ENCODE results near the gene ARPP19. TPM values are rescaled to one million over a fixed set of nuclear protein-coding genes. Genes with fewer than 3 reads are reported as not detected.
"Not testable (repeated sequence)": the region's sequence is repeated elsewhere in the genome, so short reads cannot be mapped to it uniquely, and the experiment has no call there.

Gene ARPP19
- total and polyA plus RNA-seq, 2 experiments from 2014 or later = 52.7 to 130 TPM

DNA sequence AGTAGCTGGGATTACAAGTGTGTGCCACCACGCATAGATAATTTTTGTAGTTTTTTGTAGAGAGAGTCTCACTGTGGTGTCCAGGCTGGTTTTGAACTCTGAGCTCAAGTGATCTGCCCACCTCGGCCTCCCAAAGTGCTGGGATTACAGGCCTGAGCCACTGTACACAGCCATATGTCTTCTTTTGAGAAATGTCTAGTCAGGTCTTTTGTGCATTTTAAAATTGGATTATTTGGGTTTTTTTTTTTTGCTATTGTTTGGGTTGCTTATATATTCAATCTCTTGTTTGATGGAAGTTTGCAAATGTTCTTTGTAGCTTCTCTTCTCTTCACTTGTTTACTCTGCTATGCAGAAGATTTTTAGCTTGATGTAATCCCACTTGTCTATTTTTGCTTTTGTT lies 6.2 kb upstream of the ARPP19 start:
- Histone ChIP-seq H4K20me1 (ENCODE audit: insufficient read depth, poor library complexity, severe bottlenecking) (no peaks in the 10 kb centered on the region), H3K4me2 (no peak overlapping the region), H3K9me2 (replicated peaks; ENCODE audit: insufficient read depth) (no peaks in the 10 kb centered on the region), H3K9me3 (ENCODE audit: low read depth) (no peaks in the 10 kb centered on the region), H3K27me3 (no peaks in the 10 kb centered on the region), H3K4me3 (no peak overlapping the region), H3K27ac (no peak overlapping the region), H3K4me1 (ENCODE audit: insufficient read depth) (no peaks in the 10 kb centered on the region), H3K79me2 (no peaks in the 10 kb centered on the region), H3K36me3 (replicated peaks; ENCODE audit: insufficient read depth, low read depth) (no peaks in the 10 kb centered on the region), H2AFZ (no peak overlapping the region)
- 95% methylated on average over 2 of the region's 2 CpGs for WGBS (ENCODE audit: low lambda C conversion rate, missing lambda C conversion rate)
- DNase-seq (ENCODE audit: low spot score) = no peak
- TF ChIP-seq, protein P1, sequence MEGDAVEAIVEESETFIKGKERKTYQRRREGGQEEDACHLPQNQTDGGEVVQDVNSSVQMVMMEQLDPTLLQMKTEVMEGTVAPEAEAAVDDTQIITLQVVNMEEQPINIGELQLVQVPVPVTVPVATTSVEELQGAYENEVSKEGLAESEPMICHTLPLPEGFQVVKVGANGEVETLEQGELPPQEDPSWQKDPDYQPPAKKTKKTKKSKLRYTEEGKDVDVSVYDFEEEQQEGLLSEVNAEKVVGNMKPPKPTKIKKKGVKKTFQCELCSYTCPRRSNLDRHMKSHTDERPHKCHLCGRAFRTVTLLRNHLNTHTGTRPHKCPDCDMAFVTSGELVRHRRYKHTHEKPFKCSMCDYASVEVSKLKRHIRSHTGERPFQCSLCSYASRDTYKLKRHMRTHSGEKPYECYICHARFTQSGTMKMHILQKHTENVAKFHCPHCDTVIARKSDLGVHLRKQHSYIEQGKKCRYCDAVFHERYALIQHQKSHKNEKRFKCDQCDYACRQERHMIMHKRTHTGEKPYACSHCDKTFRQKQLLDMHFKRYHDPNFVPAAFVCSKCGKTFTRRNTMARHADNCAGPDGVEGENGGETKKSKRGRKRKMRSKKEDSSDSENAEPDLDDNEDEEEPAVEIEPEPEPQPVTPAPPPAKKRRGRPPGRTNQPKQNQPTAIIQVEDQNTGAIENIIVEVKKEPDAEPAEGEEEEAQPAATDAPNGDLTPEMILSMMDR (IDR thresholded peaks at IDR 0.05; ENCODE audit: poor library complexity) = no peak
- TF ChIP-seq EZH2 (IDR thresholded peaks at IDR 0.05; ENCODE audit: borderline replicate concordance) (no peak), EZH2phosphoT487 (IDR thresholded peaks at IDR 0.05; ENCODE audit: low read depth, severe bottlenecking, unreplicated experiment) (no peak)

DNA sequence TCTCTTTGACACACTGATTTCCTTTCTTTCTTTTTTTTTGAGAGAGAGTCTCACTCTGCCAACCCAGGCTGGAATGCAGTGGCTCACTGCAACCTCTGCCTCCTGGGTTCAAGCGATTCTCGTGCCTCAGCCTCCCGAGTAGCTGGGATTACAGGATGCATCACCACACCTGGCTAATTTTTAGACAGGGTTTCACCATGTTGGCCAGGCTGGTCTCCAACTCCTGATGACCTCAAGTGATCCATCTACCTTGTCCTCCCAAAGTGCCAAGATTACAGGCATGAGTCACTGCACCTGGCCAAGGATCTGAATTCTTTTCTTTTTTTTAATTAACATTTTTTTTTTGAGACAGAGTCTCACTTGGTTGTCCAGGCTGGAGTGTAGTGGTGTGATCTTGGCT lies 5.8 kb upstream of the ARPP19 start:
- H3K27me3 ChIP-seq; H3K9me3 ChIP-seq (ENCODE audit: low read depth); H3K36me3 ChIP-seq (replicated peaks; ENCODE audit: insufficient read depth, low read depth); DNase-seq (ENCODE audit: low spot score); H2AFZ ChIP-seq; H3K27ac ChIP-seq; H3K4me2 ChIP-seq; H3K4me3 ChIP-seq; H3K79me2 ChIP-seq; H4K20me1 ChIP-seq (ENCODE audit: insufficient read depth, poor library complexity, severe bottlenecking); H3K9me2 ChIP-seq (replicated peaks; ENCODE audit: insufficient read depth); H3K4me1 ChIP-seq (ENCODE audit: insufficient read depth): not testable (repeated sequence)
- 98% methylated on average over 3 of the region's 3 CpGs for WGBS (ENCODE audit: low lambda C conversion rate, missing lambda C conversion rate)

DNA sequence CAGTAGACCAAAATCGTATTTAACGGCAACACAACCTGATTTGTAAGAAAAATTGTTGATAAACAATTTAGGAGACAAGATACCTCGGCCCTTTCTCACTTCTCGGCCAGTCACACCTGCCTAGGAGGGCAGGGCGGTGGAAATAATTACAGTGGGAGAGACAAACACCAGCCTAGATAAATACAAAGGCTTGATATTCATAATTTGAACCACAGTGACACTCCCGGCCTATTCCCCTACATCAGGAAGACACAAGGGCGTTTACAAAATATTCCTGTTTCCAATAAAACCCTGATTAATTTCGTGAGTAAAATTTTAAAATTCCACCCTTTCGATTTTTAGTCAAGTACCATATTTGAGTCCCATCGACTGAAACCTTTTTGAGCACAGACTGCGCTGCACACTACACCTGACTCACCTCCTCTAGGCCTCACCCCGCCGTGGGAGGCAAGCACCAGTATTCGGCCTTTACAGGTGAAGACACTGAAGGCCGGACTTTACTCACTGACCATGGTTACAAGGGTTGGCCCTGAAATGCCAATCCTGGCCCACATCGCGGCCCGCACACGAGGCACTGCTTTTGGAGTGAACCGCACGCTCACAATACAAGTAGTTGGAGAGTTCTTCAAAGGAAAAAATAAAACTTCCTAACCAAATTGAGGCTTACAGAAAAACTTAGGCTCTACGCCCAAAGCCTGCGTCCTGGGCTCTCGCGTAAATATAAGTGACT lies 794 bp downstream of the ARPP19 start:
- Histone ChIP-seq H3K27me3 (no peaks in the 10 kb centered on the region), H3K27ac (peak overlapping the region; percentile 98), H3K9me3 (ENCODE audit: low read depth) (no peaks in the 10 kb centered on the region), H3K4me2 (peak overlapping the region; percentile 91), H3K9me2 (replicated peaks; ENCODE audit: insufficient read depth) (no peaks in the 10 kb centered on the region), H3K4me1 (ENCODE audit: insufficient read depth) (peaks cover 22% of the 10 kb centered on the region), H3K36me3 (replicated peaks; ENCODE audit: insufficient read depth, low read depth) (no peaks in the 10 kb centered on the region), H3K79me2 (peaks cover 55% of the 10 kb centered on the region), H3K4me3 (peak overlapping the region; percentile 38), H2AFZ (peak overlapping the region; percentile 82), H4K20me1 (ENCODE audit: insufficient read depth, poor library complexity, severe bottlenecking) (peaks cover 46% of the 10 kb centered on the region)
- peak; percentile 69 for DNase-seq (ENCODE audit: low spot score)
- WGBS (ENCODE audit: low lambda C conversion rate, missing lambda C conversion rate) = 1% methylated on average over 25 of the region's 25 CpGs
- TF ChIP-seq EZH2phosphoT487 (IDR thresholded peaks at IDR 0.05; ENCODE audit: low read depth, severe bottlenecking, unreplicated experiment) = no peak
- TF ChIP-seq, protein P1 (IDR thresholded peaks at IDR 0.05; ENCODE audit: poor library complexity) = no peak
- no peak for TF ChIP-seq EZH2 (IDR thresholded peaks at IDR 0.05; ENCODE audit: borderline replicate concordance)

DNA sequence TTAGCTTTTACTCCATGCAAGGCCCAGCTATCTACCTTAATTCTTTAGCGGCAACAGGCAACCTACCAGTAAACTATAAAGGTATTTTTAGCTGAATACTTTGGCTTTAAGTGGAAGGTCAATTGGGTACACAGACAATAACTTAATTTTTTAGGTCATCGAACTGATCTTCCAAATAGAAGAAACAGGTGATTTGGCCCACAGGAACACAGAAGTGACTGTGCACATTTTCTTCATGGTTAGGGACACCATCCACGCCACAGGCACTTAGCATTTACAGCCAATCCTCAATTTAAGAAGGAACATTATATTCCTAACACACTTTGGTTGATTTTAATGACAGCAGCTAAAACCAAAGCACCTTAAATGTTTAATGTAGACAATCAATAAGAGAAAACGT lies 1.9 kb downstream of the ARPP19 start:
- WGBS (ENCODE audit: low lambda C conversion rate, missing lambda C conversion rate) = 65% methylated on average over 4 of the region's 4 CpGs

DNA sequence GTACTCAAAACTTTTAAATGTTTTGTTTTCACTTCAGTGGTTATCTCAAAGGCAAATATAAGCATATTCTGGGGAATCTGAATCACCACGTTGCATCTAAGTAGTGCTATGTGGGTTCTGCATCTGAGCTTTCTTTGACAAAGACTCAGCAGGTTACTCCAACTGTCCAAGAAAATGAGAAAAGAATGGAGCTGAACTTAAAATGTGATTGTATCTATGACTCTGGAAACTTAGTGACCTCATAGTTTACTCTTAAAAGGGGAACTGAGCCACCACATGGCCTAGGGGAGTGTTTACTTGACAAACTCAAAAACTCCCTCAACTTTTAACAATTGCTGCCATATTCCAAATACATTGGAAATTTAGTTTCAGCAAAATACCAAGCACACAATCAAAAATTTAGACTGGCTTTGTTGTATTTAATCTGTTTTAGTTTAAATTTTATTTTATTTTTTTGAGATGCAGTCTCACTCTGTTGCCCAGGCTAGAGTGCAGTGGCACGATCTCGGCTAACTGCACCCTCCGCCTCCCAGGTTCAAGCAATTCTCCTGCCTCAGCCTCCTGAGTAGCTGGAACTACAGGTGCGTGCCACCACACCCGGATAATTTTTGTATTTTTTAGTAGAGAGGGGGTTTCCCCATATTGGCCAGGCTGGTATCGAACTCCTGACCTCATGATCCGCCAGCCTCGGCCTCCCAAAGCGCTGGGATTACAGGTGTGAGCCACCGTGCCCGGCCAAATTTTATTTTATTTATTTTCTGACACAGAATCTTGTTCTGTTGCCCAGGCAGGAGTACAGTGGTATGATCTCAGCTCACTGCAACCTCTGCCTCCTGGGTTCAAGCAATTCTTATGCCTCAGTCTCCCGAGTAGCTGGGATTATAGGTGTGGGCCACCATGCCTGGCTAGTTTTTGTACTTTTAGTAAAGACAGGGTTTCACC lies 3.1 kb downstream of the ARPP19 start:
- not testable (repeated sequence) for H3K9me2 ChIP-seq (replicated peaks; ENCODE audit: insufficient read depth); H3K27ac ChIP-seq; H3K27me3 ChIP-seq; DNase-seq (ENCODE audit: low spot score); H3K36me3 ChIP-seq (replicated peaks; ENCODE audit: insufficient read depth, low read depth); H2AFZ ChIP-seq; H3K9me3 ChIP-seq (ENCODE audit: low read depth); H3K4me3 ChIP-seq
- H3K4me2 ChIP-seq = peak overlapping the region; percentile 91
- H3K79me2 ChIP-seq = peaks cover 78% of the 10 kb centered on the region
- H3K4me1 ChIP-seq (ENCODE audit: insufficient read depth) = peaks cover 22% of the 10 kb centered on the region
- H4K20me1 ChIP-seq (ENCODE audit: insufficient read depth, poor library complexity, severe bottlenecking) = peaks cover 67% of the 10 kb centered on the region
- 93% methylated on average over 13 of the region's 13 CpGs for WGBS (ENCODE audit: low lambda C conversion rate, missing lambda C conversion rate)

More for the DNA sequence above, 1.9 kb downstream of the ARPP19 start:
- H3K9me3 ChIP-seq (ENCODE audit: low read depth) = no peaks in the 10 kb centered on the region
- peaks cover 66% of the 10 kb centered on the region for H3K79me2 ChIP-seq
- H3K4me2 ChIP-seq = peak overlapping the region; percentile 91
- H3K27me3 ChIP-seq = no peaks in the 10 kb centered on the region
- no peak for TF ChIP-seq EZH2 (IDR thresholded peaks at IDR 0.05; ENCODE audit: borderline replicate concordance)
- TF ChIP-seq EZH2phosphoT487 (IDR thresholded peaks at IDR 0.05; ENCODE audit: low read depth, severe bottlenecking, unreplicated experiment) = no peak
- TF ChIP-seq, protein P1 (IDR thresholded peaks at IDR 0.05; ENCODE audit: poor library complexity) = no peak
- H2AFZ ChIP-seq = no peak overlapping the region
- H3K4me1 ChIP-seq (ENCODE audit: insufficient read depth) = peaks cover 22% of the 10 kb centered on the region
- no peaks in the 10 kb centered on the region for H3K9me2 ChIP-seq (replicated peaks; ENCODE audit: insufficient read depth)
- no peaks in the 10 kb centered on the region for H3K36me3 ChIP-seq (replicated peaks; ENCODE audit: insufficient read depth, low read depth)
- H3K27ac ChIP-seq = peak overlapping the region; percentile 98
- H3K4me3 ChIP-seq = peak overlapping the region; percentile 38
- H4K20me1 ChIP-seq (ENCODE audit: insufficient read depth, poor library complexity, severe bottlenecking) = peaks cover 55% of the 10 kb centered on the region
- no peak for DNase-seq (ENCODE audit: low spot score)

All from hepatocyte (in vitro differentiated cells).